Measurements from ENCODE around the gene HOXA7. TPM values are rescaled to one million over a fixed set of nuclear protein-coding genes. Genes with fewer than 3 reads are reported as not detected.

HOXA7 gene
- total and polyA plus RNA-seq, 4 donors, result 1.0 to 2.2 (median 1.4) TPM

GRCh38 chr7:27108390-27109127 lies 47.9 kb downstream of the HOXA7 start:
- peak; percentile 82 to 89 (median 85) for DNase-seq
- Histone ChIP-seq H3K36me3 (ENCODE audit: control insufficient read depth in 4 of 4, insufficient read depth in 4 of 4, low read length in 4 of 4) (peaks cover 0 to 32% (median 8%) of the 10 kb centered on the region in 4 donors), H3K4me3 (no peak overlapping the region), H3K4me1 (ENCODE audit: control insufficient read depth in 5 of 5, insufficient read depth in 5 of 5, low read length in 5 of 5) (peaks cover 0 to 68% (median 18%) of the 10 kb centered on the region in 5 donors), H3K9ac (ENCODE audit: insufficient read depth in 1 of 2, low read length in 2 of 2) (peak overlapping the region; percentile 43 to 96), H3K9me3 (ENCODE audit: control insufficient read depth in 4 of 4, insufficient read depth in 3 of 4, low read length in 3 of 4) (no peaks in the 10 kb centered on the region), H3K27ac (ENCODE audit: low read depth in 1 of 2, low read length in 1 of 2) (peak overlapping the region in 1 of 2 donors; percentile 91), H3K27me3 (ENCODE audit: control insufficient read depth in 3 of 3, insufficient read depth in 3 of 3, low read length in 2 of 3) (peaks cover 0 to 62% (median 3%) of the 10 kb centered on the region in 3 donors)
- ATAC-seq (ENCODE audit: insufficient read depth, low FRiP score), result no peak
- TF ChIP-seq, protein P1, sequence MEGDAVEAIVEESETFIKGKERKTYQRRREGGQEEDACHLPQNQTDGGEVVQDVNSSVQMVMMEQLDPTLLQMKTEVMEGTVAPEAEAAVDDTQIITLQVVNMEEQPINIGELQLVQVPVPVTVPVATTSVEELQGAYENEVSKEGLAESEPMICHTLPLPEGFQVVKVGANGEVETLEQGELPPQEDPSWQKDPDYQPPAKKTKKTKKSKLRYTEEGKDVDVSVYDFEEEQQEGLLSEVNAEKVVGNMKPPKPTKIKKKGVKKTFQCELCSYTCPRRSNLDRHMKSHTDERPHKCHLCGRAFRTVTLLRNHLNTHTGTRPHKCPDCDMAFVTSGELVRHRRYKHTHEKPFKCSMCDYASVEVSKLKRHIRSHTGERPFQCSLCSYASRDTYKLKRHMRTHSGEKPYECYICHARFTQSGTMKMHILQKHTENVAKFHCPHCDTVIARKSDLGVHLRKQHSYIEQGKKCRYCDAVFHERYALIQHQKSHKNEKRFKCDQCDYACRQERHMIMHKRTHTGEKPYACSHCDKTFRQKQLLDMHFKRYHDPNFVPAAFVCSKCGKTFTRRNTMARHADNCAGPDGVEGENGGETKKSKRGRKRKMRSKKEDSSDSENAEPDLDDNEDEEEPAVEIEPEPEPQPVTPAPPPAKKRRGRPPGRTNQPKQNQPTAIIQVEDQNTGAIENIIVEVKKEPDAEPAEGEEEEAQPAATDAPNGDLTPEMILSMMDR (IDR thresholded peaks at IDR 0.05; ENCODE audit: control extremely low read depth, extremely low read depth), result no peak
- WGBS, 2 donors, result 36 to 57% methylated on average over 41 of the region's 41 CpGs

- no peak for ATAC-seq (ENCODE audit: insufficient read depth, low FRiP score)
Observed at GRCh38 chr7:27107391-27108381, 48.8 kb downstream of the HOXA7 start.

DNA sequence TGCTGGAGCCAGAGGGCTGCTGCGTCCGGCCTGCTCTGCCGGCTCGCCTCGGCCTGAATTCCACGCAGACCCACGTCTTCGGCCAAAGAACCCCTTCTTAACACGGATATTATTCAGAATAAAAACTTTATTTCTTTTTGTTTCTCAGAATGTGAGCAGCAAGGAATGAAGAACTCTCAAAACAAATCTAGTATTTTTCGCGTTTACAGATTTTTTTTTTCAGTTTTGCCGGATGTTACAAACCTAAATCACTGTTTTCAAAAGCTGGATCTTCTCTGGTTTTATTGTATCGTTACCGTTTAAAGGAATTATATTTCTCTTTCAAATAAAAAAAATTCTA lies 49.6 kb downstream of the HOXA7 start:
- TF ChIP-seq, protein P1 (IDR thresholded peaks at IDR 0.05; ENCODE audit: control extremely low read depth, extremely low read depth), result no peak
- peaks cover 0 to 66% (median 3%) of the 10 kb centered on the region in 3 donors for H3K27me3 ChIP-seq (ENCODE audit: control insufficient read depth in 3 of 3, insufficient read depth in 3 of 3, low read length in 2 of 3)
- peaks cover 0 to 71% (median 18%) of the 10 kb centered on the region in 5 donors for H3K4me1 ChIP-seq (ENCODE audit: control insufficient read depth in 5 of 5, insufficient read depth in 5 of 5, low read length in 5 of 5)
- H3K27ac ChIP-seq (ENCODE audit: low read depth in 1 of 2, low read length in 1 of 2), result peak overlapping the region in 1 of 2 donors; percentile 93
- peaks cover 0 to 22% (median 8%) of the 10 kb centered on the region in 4 donors for H3K36me3 ChIP-seq (ENCODE audit: control insufficient read depth in 4 of 4, insufficient read depth in 4 of 4, low read length in 4 of 4)
- peak overlapping the region; percentile 76 to 98 for H3K9ac ChIP-seq (ENCODE audit: insufficient read depth in 1 of 2, low read length in 2 of 2)
- no peak for ATAC-seq (ENCODE audit: insufficient read depth, low FRiP score)
- WGBS, 2 donors, result 38 to 69% methylated on average over 14 of the region's 14 CpGs
- DNase-seq, result no peak
- H3K9me3 ChIP-seq (ENCODE audit: control insufficient read depth in 4 of 4, insufficient read depth in 3 of 4, low read length in 3 of 4), result peaks cover 0 to 2% (median 0%) of the 10 kb centered on the region in 4 donors
- no peak overlapping the region for H3K4me3 ChIP-seq

More at GRCh38 chr7:27107391-27108381, 48.8 kb downstream of the HOXA7 start:
- 44 to 65% methylated on average over 46 to 47 of the region's 47 CpGs for WGBS, 2 donors
- H3K36me3 ChIP-seq (ENCODE audit: control insufficient read depth in 4 of 4, insufficient read depth in 4 of 4, low read length in 4 of 4), result peaks cover 0 to 24% (median 8%) of the 10 kb centered on the region in 4 donors
- peaks cover 0 to 71% (median 18%) of the 10 kb centered on the region in 5 donors for H3K4me1 ChIP-seq (ENCODE audit: control insufficient read depth in 5 of 5, insufficient read depth in 5 of 5, low read length in 5 of 5)
- peaks cover 0 to 66% (median 3%) of the 10 kb centered on the region in 3 donors for H3K27me3 ChIP-seq (ENCODE audit: control insufficient read depth in 3 of 3, insufficient read depth in 3 of 3, low read length in 2 of 3)
- no peak overlapping the region for H3K4me3 ChIP-seq
- peak overlapping the region in 1 of 2 donors; percentile 91 for H3K27ac ChIP-seq (ENCODE audit: low read depth in 1 of 2, low read length in 1 of 2)
- peaks cover 0 to 2% (median 0%) of the 10 kb centered on the region in 4 donors for H3K9me3 ChIP-seq (ENCODE audit: control insufficient read depth in 4 of 4, insufficient read depth in 3 of 4, low read length in 3 of 4)
- TF ChIP-seq, protein P1 (IDR thresholded peaks at IDR 0.05; ENCODE audit: control extremely low read depth, extremely low read depth), result no peak
- peak overlapping the region; percentile 28 to 98 for H3K9ac ChIP-seq (ENCODE audit: insufficient read depth in 1 of 2, low read length in 2 of 2)
- DNase-seq, result peak; percentile 69 to 85 (median 80)
